22Rv1 (cell line): Measurements from ENCODE around the gene ANKRD6.

Experiments used
- H3K27ac ChIP-seq: fragments of 450-650 bp; 2 replicates; pipeline ENCODE4 v1.5.1; 2017
- ZFX ChIP-seq: fragments of 450-650 bp; IDR thresholded peaks from 2 replicates; pipeline ENCODE4 v1.6.1; 2017; ENCODE audit warnings: antibody characterized with exemption, borderline replicate concordance
- TF ChIP-seq, protein P1 (sequence below): fragments of 450-650 bp; IDR thresholded peaks from 2 replicates; pipeline ENCODE4 v1.5.1; 2017; ENCODE audit warnings: mild to moderate bottlenecking

The ANKRD6 gene

DNA sequence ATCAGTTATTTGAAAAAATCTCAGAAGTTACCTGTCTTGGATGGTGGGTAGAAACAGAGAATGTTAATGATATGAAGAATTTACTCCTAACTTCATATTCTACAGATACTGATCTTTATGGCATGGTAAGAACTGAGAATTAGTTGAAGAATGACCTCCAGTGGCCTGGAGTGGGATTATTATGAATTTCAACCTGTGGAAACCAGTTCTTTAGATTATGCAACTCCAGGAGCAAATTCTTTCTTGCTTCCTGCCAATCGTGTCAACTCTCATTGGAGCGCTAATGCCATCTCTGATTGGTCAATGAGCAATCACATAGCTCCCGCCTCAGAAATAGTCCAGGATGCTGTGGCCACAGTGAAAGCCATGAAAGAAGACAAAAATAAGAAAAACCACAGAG lies 165.0 kb downstream of the ANKRD6 start:
- no peak overlapping the region for H3K27ac ChIP-seq
- TF ChIP-seq, protein P1, sequence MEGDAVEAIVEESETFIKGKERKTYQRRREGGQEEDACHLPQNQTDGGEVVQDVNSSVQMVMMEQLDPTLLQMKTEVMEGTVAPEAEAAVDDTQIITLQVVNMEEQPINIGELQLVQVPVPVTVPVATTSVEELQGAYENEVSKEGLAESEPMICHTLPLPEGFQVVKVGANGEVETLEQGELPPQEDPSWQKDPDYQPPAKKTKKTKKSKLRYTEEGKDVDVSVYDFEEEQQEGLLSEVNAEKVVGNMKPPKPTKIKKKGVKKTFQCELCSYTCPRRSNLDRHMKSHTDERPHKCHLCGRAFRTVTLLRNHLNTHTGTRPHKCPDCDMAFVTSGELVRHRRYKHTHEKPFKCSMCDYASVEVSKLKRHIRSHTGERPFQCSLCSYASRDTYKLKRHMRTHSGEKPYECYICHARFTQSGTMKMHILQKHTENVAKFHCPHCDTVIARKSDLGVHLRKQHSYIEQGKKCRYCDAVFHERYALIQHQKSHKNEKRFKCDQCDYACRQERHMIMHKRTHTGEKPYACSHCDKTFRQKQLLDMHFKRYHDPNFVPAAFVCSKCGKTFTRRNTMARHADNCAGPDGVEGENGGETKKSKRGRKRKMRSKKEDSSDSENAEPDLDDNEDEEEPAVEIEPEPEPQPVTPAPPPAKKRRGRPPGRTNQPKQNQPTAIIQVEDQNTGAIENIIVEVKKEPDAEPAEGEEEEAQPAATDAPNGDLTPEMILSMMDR = peak; percentile 48
- no peak for TF ChIP-seq ZFX

DNA sequence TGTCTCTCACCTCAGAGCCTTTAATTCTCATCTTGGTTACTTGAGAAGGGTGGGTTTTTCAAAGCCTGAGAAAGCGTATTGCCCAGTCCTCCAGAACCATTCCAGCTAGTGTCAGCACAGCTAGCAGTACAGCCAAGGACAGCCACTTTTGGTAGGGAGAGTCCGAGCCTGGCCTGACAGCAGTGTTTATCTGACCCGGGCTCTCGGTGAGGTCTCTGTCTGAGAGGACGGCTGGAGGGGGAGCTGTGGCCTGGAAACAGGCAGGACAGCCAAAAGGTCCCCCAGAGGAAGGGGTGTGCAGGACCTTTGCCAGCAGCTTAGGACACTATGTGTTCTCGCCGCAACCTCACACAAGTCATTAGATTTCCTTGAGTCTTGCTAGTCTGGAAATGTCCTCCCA lies 166.8 kb downstream of the ANKRD6 start:
- TF ChIP-seq ZFX = no peak
- TF ChIP-seq, protein P1 = no peak
- no peak overlapping the region for H3K27ac ChIP-seq

DNA sequence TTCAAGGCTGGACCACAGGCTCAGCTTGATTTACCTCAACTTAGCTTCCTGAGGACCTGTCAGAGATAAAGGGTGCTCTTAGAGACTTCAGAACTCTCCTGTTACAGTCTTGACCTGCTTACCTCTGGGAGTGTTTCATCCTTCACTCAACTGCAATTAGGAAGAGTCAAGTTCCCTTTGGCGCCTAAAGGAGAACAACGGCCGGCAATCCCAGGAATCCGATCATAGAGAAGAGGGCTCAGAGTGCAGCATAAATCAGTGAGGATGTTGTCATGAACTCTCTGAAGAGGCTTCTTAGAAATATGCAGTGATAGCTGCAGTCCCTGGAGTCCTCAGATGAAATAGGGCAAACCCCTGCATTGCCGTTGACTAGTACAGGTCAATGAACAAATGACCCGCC lies 169.2 kb downstream of the ANKRD6 start:
- no peak overlapping the region for H3K27ac ChIP-seq
- no peak for TF ChIP-seq ZFX
- TF ChIP-seq, protein P1 = no peak

DNA sequence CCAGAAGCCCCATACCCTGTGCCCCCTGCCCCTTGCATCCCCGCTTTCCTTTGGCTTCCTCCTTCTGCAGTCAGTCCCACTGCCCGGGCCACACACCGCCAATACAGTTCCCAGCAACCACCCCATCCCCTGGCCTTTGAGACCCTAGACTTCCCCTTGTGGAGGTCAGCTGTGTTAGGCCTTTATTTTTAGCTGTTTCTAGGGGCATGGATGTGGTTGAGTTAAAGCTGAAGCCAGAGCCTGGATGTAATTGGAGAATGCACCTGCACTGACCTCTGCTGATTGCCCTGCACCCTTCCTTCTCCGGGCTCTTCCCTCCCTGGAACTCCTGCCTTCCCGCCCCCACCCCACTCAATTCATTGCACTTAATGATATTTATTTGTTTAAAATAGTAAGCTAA lies 171.7 kb downstream of the ANKRD6 start:
- TF ChIP-seq ZFX = no peak
- TF ChIP-seq, protein P1 = no peak
- H3K27ac ChIP-seq = no peak overlapping the region

DNA sequence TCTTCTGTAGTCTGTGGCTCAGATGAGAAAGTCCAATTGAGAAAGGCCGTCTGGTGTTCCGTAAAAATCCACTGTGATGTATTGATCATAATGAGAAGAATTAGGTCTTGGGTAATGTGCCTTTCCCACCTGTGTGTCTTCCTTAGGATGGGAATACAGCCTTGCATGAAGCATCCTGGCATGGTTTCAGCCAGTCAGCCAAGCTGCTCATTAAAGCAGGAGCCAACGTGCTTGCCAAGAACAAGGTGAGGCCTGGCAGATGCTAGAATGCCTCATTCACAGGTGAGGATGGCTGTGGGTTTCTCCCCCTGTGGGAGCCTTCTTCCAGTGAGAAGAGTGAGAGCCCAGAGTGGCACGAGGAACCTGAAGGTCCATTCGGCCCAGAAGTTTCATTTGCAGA lies 172.9 kb downstream of the ANKRD6 start:
- H3K27ac ChIP-seq = no peak overlapping the region
- no peak for TF ChIP-seq ZFX
- TF ChIP-seq, protein P1 = no peak

DNA sequence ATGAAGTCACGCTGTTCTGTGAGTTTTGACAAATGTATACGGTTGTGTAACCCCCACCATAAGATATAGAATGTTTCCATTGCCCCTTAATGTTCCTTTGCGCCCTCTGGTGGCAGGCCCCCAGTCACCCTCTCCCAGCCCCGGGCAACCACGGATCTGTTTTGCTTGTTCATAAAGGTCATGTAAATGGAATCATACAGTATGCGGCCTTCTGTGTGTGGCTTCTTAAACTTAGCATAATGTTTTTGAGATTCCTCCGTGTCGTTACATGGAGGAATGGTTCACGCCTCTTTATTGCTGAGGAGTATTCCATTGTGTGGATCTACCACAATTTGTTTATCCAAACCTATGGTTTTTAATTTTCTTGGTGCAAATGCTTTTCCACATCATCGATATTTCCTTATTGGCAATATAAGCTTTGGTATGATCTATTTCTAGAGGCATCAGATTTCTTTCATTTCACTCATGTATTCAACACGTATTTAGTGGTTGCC lies 177.2 kb downstream of the ANKRD6 start:
- no peak overlapping the region for H3K27ac ChIP-seq
- TF ChIP-seq, protein P1 = peak; percentile 93
- TF ChIP-seq ZFX = no peak

DNA sequence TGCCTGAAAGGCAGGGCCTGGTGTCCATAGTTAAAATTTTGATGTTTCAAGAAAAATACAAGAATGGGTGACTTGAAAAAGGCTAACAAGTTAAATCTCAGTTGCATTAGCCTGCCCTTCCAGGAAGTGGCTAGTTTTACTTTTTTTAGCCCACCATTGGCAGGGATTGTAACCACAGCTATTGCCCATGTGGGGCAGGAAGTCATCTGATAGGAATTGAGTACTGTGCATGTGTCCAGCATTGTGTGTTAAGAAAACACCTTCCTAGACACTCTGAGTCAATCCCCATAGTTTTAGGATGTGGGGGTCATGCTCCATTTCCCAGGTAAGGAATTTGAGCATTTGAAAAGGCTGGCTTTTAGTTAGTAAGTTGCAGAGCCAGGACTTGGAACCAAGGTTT lies 178.7 kb downstream of the ANKRD6 start:
- no peak for TF ChIP-seq ZFX
- TF ChIP-seq, protein P1 = no peak
- no peak overlapping the region for H3K27ac ChIP-seq
